Right atrium auricular region (tissue), 2 donors: ENCODE data around the gene KRTAP12-4. TPM values are rescaled to one million over a fixed set of nuclear protein-coding genes. Genes with fewer than 3 reads are reported as not detected.
A peak's percentile ranks its signal among the peaks of the same experiment; 100 is the strongest.
"Not testable (repeated sequence)": the region's sequence is repeated elsewhere in the genome, so short reads cannot be mapped to it uniquely, and the experiment has no call there.

Experiments used
- DNase-seq: peaks from one replicate; pipeline ENCODE4 v3.0.0-alpha.2; 2019; ENCODE audit warnings: low spot score
- H3K27ac ChIP-seq, 2 donors: fragments of 200-600 bp; sonication (generic); 1 replicate in 1 of 2; 2 replicates in 1 of 2; pipeline ENCODE4 v1.5.1; 2016 to 2019
- H3K27me3 ChIP-seq, 2 donors: fragments of 200-600 bp; sonication (generic); one replicate each; pipeline versions ENCODE4 v1.5.1 to v1.6.0; 2017 to 2019
- H3K36me3 ChIP-seq: fragments of 200-600 bp; sonication (generic); one replicate; pipeline ENCODE4 v1.5.1; 2016
- H3K4me1 ChIP-seq, 2 donors: fragments of 200-600 bp; sonication (generic); one replicate each; pipeline versions ENCODE4 v1.5.1 to v1.6.0; 2017 to 2019
- H3K4me3 ChIP-seq, 2 donors: fragments of 200-600 bp; sonication (generic); 1 replicate in 1 of 2; 2 replicates in 1 of 2; pipeline ENCODE4 v1.5.1; 2017 to 2019; ENCODE audit warnings: mild to moderate bottlenecking in 1 of 2, moderate library complexity in 1 of 2
- H3K9me3 ChIP-seq, 2 donors: fragments of 200-600 bp; sonication (generic); one replicate each; pipeline ENCODE4 v1.5.1; 2019
- total RNA-seq, 2 donors: library from RNA; depleted of rRNA; stranded (reverse); fragments of >200 nt; gene quantifications; one replicate each; pipeline ENCODE4 v1.1.0, GENCODE V29; 2016
- TF ChIP-seq, protein P1 (sequence below), 2 donors: fragments of 200-600 bp; sonication (generic); IDR thresholded peaks; one replicate each; pipeline ENCODE4 v1.5.1; 2019; ENCODE audit warnings: antibody characterized with exemption in 2 of 2

The KRTAP12-4 gene
- total RNA-seq, 2 donors from 2014 or later: not detected

DNA sequence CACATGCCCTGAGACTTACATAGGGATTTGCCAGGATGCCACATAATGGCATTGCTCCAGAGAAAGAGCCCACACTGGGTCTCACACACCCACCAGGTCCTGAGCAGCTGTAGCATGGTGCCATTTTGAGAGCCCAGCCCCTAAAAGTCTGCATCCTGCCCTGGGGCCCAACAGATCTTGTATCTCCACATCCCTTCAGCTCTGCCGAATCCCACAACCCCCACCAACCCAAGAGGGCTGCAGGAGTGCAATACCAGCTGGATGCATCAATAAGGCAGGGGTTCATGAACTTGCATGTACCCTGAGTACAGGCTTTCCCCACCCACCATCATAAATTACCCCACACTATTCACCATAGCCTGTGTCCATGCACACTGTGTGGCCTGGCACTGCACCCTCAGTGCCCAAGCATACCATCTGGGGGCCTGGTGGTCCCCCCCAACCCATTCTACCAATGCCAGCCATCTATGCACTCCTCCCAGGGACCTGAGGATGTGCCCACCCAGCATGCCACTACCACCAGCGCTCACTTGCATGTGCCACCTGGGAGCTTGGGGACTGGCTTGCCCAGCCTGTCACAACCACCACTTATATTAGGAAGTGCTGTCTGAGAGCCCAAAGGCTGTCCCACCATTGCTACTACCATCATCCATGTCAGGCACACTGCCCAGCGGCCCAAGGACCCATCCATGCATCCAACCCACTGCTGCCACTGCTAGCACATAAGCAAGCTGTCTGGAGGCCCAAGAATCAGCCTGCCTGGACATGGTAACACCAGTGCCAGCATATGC lies 16.4 kb upstream of the KRTAP12-4 start:
- no peaks in the 10 kb centered on the region for H3K4me1 ChIP-seq
- H3K36me3 ChIP-seq: no peaks in the 10 kb centered on the region
- peak; percentile 9 for DNase-seq
- TF ChIP-seq, protein P1, sequence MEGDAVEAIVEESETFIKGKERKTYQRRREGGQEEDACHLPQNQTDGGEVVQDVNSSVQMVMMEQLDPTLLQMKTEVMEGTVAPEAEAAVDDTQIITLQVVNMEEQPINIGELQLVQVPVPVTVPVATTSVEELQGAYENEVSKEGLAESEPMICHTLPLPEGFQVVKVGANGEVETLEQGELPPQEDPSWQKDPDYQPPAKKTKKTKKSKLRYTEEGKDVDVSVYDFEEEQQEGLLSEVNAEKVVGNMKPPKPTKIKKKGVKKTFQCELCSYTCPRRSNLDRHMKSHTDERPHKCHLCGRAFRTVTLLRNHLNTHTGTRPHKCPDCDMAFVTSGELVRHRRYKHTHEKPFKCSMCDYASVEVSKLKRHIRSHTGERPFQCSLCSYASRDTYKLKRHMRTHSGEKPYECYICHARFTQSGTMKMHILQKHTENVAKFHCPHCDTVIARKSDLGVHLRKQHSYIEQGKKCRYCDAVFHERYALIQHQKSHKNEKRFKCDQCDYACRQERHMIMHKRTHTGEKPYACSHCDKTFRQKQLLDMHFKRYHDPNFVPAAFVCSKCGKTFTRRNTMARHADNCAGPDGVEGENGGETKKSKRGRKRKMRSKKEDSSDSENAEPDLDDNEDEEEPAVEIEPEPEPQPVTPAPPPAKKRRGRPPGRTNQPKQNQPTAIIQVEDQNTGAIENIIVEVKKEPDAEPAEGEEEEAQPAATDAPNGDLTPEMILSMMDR (IDR thresholded peaks at IDR 0.05): no peak
- H3K27me3 ChIP-seq: no peaks in the 10 kb centered on the region
- H3K4me3 ChIP-seq: no peak overlapping the region
- no peak overlapping the region for H3K27ac ChIP-seq
- peaks cover 0 to 22% of the 10 kb centered on the region in 2 donors for H3K9me3 ChIP-seq

DNA sequence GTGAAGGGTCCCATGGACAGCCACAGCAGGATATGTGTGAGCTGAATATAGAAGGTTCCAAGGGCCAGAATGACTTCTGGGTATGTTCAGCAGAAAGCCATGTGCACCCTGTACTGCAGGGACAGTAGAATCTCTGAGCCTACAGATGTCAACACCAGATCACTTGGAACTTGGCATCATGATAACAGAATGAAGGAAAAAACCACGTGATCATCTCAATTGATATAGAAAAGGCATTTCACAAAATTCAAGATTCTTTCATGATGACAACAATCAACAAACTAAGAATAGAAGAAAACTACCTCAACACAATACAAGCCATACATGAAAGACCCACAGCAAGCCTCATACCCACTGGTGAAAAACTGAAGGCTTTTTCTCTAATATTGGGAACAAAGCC lies 13.2 kb upstream of the KRTAP12-4 start:
- no peaks in the 10 kb centered on the region for H3K27me3 ChIP-seq
- H3K27ac ChIP-seq: no peak overlapping the region
- no peak overlapping the region for H3K4me3 ChIP-seq
- no peak for DNase-seq
- TF ChIP-seq, protein P1 (IDR thresholded peaks at IDR 0.05): no peak
- no peaks in the 10 kb centered on the region for H3K4me1 ChIP-seq
- no peaks in the 10 kb centered on the region for H3K36me3 ChIP-seq
- H3K9me3 ChIP-seq: peaks cover 0 to 14% of the 10 kb centered on the region in 2 donors

DNA sequence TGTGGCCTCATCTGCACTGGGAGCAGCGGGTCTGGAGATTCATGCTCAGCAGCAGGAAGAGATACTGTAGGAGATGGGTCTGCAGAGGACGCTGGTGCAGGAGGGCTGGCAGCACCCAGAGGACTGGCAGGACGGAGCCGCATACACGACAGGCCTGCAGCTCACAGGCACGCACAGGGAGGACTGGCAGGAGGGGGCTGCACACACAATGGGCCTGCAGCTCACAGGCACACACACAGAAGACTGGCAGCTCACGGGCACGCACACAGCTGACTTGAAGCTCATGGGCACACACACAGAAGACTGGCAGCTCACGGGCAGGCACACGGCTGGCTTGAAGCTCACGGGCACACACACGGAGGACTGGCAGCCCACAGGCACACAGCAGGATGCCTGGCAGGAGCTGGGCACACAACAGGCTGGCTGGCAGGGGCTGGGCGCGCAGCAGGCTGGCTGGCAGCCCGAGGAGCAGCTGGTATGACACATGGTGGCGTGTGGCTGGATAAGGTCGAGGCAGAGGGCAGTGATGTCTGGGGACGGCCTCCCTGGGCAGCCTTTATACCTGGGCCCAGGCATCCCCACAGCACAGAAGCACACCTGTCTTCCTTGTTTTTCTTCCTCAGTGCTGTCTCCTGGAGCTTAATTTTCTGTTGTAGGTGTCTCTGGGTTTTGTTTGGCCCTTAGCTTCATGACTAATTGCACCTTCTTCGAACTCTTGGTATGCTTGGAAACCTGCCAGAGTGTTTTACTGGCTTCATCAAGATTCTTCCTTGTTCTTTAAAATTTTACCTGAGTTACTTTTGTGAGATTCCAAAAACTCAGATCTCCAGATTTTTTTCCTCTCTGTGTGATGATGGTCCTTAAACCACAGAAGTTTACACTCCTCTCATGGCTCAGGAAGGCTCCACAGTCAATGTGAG lies 12.2 kb upstream of the KRTAP12-4 start, which contains the start of gene KRTAP12-2:
KRTAP12-2 (minus strand) TSS at position 527 of the 920 bp plus-strand sequence; CDS start at position 486, 41 bp downstream.
- Histone ChIP-seq H3K4me3 (no peak within 1 kb of the TSS), H3K27ac (no peak within 1 kb of the TSS), H3K4me1 (no peaks in the 10 kb centered on the region), H3K36me3 (no peaks in the 10 kb centered on the region), H3K9me3 (peaks cover 0 to 5% of the 10 kb centered on the region in 2 donors), H3K27me3 (no peaks in the 10 kb centered on the region)
- TF ChIP-seq, protein P1 (IDR thresholded peaks at IDR 0.05): no peak
- DNase-seq: no peak

DNA sequence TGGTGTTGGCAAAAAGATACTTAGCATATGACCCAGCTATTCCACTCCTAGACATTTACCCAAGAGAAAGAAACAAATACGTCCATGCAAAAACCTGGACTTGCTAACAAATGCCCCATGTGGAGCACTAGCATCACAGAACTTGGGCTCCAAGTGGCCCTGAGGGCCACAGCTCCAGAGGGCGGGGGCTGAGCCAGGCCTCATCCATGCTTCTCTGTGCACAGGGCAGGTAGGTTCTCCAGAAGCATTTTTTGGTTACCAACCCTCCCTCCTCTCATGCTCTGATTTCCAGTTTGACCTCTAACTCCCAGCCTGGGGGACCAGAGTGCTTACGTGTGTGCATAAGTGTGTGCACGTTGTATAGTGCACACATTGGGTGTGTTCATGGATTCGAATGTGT lies 10.2 kb upstream of the KRTAP12-4 start:
- Histone ChIP-seq H3K36me3 (no peaks in the 10 kb centered on the region), H3K27me3 (no peaks in the 10 kb centered on the region), H3K27ac (no peak overlapping the region), H3K4me3 (no peak overlapping the region), H3K4me1 (no peaks in the 10 kb centered on the region), H3K9me3 (no peaks in the 10 kb centered on the region)
- TF ChIP-seq, protein P1 (IDR thresholded peaks at IDR 0.05): no peak
- DNase-seq: no peak

DNA sequence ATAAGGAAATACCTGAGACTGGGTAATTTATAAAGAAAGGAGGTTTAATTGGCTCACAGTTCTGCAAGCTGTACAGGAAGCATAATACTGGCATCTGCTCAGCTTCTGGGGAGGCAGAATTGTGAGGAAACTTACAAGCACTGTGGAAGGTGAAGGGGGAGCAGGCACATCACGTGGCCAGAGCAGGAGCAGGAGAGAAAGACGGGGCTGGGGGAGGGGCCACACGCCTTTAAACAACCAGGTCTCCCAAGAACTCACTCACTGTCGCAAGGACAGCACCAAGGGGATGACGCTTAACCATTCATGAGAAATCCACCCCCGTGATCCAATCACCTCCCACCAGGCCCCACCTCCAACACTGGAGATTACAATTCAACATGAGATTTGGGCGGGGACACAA lies 7.1 kb upstream of the KRTAP12-4 start:
- not testable (repeated sequence) for H3K4me1 ChIP-seq, H3K9me3 ChIP-seq, H3K4me3 ChIP-seq, DNase-seq, H3K27me3 ChIP-seq, H3K36me3 ChIP-seq, H3K27ac ChIP-seq
